Limb (tissue), 2 donors: ENCODE data around the gene HVCN1.
"Not testable (repeated sequence)": the region's sequence is repeated elsewhere in the genome, so short reads cannot be mapped to it uniquely, and the experiment has no call there.

Experiments used
- DNase-seq, 2 donors: peaks; one replicate each; pipeline ENCODE4 v3.0.0-alpha.2; 2016; ENCODE audit errors: extremely low spot score in 2 of 2

The HVCN1 gene

DNA sequence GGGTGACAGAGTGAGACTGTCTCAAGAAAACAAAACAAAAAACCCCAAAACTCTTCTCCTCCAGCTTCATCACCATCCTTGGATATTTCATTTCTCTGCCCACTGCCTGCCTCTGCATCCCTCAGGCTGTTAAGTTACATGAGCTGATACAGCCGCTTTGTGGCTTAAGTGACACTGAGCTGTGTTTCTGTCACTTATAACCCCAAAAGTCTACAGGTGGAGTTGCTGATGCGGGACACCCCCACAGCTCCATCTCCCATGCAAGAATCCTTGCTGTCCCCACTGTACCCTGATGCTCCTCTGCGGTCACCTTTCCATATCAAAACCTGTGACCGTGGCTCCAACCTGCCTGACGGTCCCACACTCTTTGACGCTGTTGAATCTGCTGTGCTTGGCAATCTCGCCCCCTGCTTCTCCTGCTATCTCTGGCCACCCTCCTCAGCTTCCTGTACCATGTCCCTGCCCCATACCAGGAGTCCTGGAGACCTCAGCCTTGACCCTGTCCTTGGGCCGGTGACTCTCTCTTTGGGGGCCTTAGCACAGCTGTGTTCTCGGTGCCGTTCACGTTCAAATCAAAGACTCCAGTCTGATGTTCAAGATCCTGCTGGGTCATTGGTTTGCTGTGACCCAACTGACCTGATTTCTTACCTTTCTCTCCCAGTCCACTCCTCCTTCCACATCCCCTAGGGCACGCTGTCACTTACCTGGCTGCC lies 20.3 kb downstream of the HVCN1 start:
- DNase-seq = no peak

GRCh38 chr12:110667671-110668070 lies 21.2 kb downstream of the HVCN1 start:
- no peak for DNase-seq

DNA sequence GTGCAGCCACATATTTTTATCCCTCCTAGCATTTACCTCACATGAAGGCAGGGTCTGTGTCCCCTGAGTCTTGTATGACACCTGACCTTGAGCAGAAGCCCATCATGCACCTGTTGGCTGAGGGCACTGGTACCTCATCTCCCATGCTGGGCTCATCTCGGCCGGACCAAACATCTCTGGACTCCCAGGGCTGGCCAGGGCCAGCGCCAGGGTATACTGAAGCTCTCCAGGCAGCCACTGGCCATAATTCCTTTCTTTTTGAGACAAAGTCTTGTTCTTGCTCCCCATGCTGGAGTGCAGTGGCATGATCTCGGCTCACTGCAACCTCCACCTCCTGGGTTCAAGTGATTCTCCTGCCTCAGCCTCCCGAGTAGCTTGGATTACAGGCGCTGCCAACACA lies 22.0 kb downstream of the HVCN1 start:
- DNase-seq = no peak

GRCh38 chr12:110661337-110661972 lies 27.5 kb downstream of the HVCN1 start:
- no peak for DNase-seq

DNA sequence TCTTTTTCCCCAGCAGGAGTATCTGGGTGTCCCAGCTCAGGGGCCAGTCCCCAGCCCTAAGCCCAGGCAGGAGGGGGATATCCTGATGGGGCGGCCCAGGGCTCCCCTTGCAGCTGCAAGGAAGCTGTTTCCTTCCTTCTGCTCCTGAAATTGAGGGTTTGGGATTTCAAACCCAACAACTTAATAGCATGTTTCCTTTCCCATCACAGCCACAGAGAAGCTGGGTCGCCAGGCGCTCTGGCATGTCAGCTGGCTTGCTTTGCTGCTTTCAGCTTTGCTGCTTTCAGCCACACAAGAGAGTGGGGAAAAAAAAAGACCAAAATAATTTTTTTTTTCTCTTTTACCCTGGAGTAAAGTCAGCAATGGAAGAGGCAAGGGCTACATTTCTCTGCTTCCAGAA lies 30.0 kb downstream of the HVCN1 start:
- no peak for DNase-seq

GRCh38 chr12:110658242-110658641 lies 30.7 kb downstream of the HVCN1 start:
- DNase-seq = no peak

DNA sequence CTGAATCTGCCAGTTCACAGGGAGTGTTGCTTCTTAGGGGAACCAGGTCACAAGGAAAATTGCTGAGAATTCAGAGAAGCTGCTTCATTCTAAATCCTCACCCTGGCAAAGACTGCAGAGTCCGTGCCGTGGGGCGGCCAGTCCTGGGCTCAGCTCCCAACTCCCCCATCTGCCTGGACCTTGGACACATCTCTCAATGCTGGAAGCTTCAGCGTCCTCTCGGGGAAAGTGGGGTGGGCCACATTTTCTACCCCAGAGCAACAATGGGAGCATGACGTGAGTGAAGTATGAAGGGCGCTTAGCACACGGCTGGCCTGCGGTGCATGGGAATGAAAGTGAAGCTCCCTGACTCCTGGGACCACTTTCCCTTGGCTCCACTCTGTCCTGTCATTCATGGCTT lies 31.2 kb downstream of the HVCN1 start:
- no peak for DNase-seq

DNA sequence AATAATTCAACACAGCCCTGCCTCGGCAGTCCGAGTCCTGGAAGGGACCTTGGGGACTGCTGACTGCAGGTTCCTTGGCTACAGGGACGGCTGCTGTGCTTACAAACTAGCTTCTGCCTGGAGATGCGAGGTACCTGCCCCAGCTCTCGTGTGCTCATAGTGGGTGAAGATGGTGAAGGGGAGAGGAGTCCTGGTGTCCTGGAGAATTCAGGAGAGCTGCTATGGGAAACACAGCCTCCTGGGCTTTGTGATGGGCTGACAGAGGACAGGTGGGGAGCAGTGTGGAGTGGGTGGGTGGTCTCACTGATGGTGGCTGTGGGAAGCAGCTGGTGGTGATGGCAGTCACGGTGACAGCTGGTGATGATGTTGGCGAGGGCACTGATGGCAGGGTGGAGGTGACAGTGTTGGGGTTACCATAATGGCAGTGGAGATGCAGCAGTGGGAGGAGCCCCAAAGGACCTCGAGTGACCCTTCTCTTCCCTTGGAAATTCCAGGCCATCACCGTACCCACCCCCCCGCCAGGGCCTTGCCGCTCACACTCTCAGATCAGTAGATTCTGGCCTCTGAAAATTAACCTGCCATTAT lies 32.8 kb downstream of the HVCN1 start:
- DNase-seq = no peak

- not testable (repeated sequence) for DNase-seq
Observed at GRCh38 chr12:110654238-110654637, 34.7 kb downstream of the HVCN1 start.

DNA sequence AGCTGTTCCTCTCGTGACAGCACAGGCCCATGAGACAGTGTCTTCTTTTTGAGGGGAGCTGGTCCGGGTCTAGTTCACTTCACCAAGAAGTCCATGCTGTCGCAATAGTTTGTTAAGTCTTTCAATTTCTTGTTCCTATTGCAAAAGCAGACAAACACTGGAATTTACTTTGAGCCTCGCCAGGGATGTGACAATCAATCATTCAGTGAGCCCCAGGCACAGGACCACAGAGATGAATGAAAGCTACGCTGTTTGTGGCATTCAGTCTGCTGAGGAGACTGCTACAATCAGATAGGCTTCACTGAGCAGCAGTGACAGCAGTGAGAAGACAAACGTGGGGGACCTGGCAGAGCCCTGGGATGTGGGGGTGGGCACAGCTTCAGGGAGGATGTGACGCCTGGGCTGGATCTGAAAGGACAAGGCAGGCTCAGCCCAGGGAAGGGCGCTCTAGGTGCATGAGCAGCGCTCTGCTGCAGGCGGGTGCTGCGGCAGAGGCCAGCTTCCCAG lies 39.5 kb downstream of the HVCN1 start:
- no peak for DNase-seq

GRCh38 chr12:110647631-110648040 lies 41.3 kb downstream of the HVCN1 start:
- no peak for DNase-seq

GRCh38 chr12:110641521-110641920 lies 47.4 kb downstream of the HVCN1 start:
- DNase-seq = peak in 1 of 2 donors; percentile 53

DNA sequence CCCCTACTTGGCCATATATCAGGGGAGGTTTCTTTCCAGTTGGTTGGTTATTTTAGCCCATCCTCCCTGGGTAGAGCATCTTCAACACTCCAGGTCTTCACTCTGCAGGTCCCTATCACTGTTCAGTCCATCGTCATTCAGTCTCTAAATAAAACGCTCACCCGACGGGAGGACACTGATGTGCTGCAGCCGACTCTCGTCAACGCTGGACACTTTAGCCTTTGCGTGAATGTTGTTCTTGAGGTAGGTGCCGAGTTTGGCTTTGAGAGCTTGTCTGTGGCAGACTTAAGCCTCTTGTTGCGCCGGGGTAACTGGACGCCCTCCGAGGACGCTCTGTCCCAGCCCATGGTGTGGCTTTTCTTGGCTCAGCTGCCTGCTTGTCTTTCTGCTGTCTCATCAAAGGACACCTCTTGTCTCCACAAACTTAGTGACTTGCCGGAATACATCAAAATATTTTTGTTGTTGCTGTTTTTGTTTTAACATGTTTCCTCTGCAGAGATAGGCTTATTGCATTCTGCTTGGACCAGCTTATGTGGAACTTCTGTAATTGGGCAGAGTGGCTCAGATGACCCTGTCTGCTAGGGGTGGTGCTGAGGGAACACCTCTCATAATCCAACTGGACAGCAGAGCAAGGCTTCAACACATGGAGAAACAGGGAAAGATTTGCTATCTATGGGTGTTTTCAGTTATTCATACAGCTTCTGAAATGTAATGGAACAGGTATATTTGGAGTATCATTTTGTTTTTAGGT lies 48.5 kb downstream of the HVCN1 start:
- DNase-seq = no peak

DNA sequence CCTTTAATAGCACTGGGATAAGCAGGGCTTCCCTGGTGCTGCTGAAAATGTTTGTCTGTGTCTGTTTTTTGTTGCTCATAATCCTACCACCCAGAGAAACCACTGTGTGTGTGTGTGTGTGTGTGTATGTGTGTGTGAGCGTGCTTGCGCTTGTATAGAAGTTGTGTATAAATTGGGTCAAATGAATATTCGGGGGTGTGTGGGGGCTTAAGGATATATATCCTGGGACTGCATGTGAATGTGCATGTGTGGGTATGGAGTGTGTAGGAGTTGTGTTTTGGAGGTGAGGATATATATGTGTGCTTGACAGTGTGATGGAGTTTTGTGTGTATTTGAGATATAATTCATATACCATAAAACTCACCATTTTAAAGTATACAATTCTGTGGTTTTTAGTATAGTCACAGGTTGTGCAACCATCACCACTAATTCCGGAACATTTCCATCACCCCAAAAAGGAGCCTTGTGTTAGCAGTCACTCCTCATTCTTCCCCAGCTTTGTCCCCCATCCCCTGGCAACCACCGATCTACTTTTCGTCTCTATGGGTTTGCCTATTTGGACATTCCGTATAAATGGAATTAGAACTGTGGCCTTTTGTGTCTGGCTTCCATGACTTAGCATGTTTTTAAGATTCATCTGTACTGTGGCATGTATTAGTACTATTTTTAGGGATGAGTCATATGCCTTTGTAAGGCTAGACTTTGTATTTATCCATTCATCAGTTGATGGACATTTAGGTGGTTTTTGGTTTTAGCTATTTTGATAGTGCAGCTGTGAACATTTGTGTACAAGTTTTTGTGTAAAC lies 49.4 kb downstream of the HVCN1 start:
- DNase-seq = no peak

GRCh38 chr12:110638796-110639195 lies 50.1 kb downstream of the HVCN1 start:
- no peak for DNase-seq

DNA sequence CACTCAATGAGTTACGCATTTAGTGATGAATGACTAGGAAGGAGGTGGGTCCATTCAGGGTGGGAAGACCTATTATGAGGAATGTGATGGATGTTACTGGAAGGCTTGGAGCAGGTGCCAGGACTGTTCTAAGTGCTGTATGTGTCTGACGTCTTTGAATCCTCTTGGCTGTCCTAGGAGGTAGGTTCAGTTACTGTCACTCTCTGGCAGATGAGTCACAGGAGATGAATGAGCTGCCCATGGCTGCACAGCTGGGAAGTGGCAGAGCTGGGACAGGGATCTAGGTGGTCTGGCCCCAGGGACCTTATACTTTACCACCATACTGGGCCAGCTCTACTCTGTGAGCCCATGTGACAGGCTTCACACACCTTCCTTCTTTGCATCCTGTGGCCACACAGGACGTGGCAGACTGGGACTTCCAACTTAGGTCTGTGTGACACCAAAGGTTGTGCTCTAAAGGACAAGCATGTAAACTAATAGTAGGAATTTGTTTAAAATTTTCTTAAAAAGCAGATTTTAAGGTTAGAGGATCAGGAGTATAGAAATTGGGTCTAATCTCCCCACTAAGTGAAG lies 51.0 kb downstream of the HVCN1 start:
- no peak for DNase-seq

GRCh38 chr12:110636516-110636915 lies 52.4 kb downstream of the HVCN1 start:
- DNase-seq = no peak

- no peak for DNase-seq
Observed at GRCh38 chr12:110635055-110635454, 53.9 kb downstream of the HVCN1 start.

GRCh38 chr12:110627500-110628195 lies 61.3 kb downstream of the HVCN1 start:
- DNase-seq = no peak

GRCh38 chr12:110622582-110622981 lies 66.3 kb downstream of the HVCN1 start:
- no peak for DNase-seq
